ENCODE measurements around the gene OSBP2. TPM values are rescaled to one million over a fixed set of nuclear protein-coding genes. Genes with fewer than 3 reads are reported as not detected.

The OSBP2 gene
- total RNA-seq, 1 experiment from 2014 or later, result 7.1 TPM

GRCh38 chr22:30712094-30712493, 17.4 kb downstream of the OSBP2 start:
- Histone ChIP-seq H3F3A (ENCODE audit: insufficient read depth, low read depth) (peaks cover 5% of the 10 kb centered on the region; the same call in 1 of the 2 replicates), H3K4me1 (replicated peaks; ENCODE audit: insufficient read depth) (peaks cover 5% of the 10 kb centered on the region), H3K79me2 (ENCODE audit: low read depth) (no peaks in the 10 kb centered on the region), H3K36me3 (ENCODE audit: low read depth) (no peaks in the 10 kb centered on the region), H3K4me3 (no peak overlapping the region), H3K27me3 (ENCODE audit: insufficient read depth, low read depth) (no peaks in the 10 kb centered on the region), H3K9me2 (ENCODE audit: insufficient read depth) (no peaks in the 10 kb centered on the region), H3K4me2 (no peak overlapping the region), H3K9me3 (ENCODE audit: insufficient read depth, low read depth) (0 out of 2 replicates have a peak, but pooled peaks cover 3% of the 10 kb centered on the region), H4K20me1 (ENCODE audit: insufficient read depth) (no peaks in the 10 kb centered on the region), H2AFZ (no peak overlapping the region), H3K27ac (no peak overlapping the region)
- no peak for DNase-seq
- no TSS peak for BruUV-seq (replicated peaks)
- TF ChIP-seq CTCF (conservative IDR thresholded peaks at IDR 0.05), result no peak
- TF ChIP-seq EZH2 (IDR thresholded peaks at IDR 0.05; ENCODE audit: low read depth), result no peak
- intact Hi-C loops (cut with micrococcal nuclease; ENCODE audit: unreplicated experiment), result no loop called here
- CTCF ChIA-PET, result no interaction called here
- POLR2A ChIA-PET (ENCODE audit: unreplicated experiment), result interaction anchor here (0.6 kb wide), 1 partner anchor 437 kb away, joined by 9 read pairs; no protein-coding TSS in a partner anchor

- Histone ChIP-seq H3F3A (ENCODE audit: insufficient read depth, low read depth) (peaks cover 10% of the 10 kb centered on the region; the same call in 1 of the 2 replicates), H3K4me2 (no peak overlapping the region), H2AFZ (no peak overlapping the region), H3K27ac (no peak overlapping the region), H3K4me3 (no peak overlapping the region), H3K36me3 (ENCODE audit: low read depth) (no peaks in the 10 kb centered on the region), H3K79me2 (ENCODE audit: low read depth) (no peaks in the 10 kb centered on the region), H4K20me1 (ENCODE audit: insufficient read depth) (no peaks in the 10 kb centered on the region), H3K4me1 (replicated peaks; ENCODE audit: insufficient read depth) (peaks cover 15% of the 10 kb centered on the region), H3K27me3 (ENCODE audit: insufficient read depth, low read depth) (no peaks in the 10 kb centered on the region), H3K9me2 (ENCODE audit: insufficient read depth) (no peaks in the 10 kb centered on the region), H3K9me3 (ENCODE audit: insufficient read depth, low read depth) (0 out of 2 replicates have a peak, but pooled peaks cover 3% of the 10 kb centered on the region)
- DNase-seq, result no peak
- no peak for TF ChIP-seq CTCF (conservative IDR thresholded peaks at IDR 0.05)
- no peak for TF ChIP-seq EZH2 (IDR thresholded peaks at IDR 0.05; ENCODE audit: low read depth)
- BruUV-seq (replicated peaks), result no TSS peak
- POLR2A ChIA-PET (ENCODE audit: unreplicated experiment), result interaction anchor here (0.8 kb wide), 1 partner anchor 47 kb away, joined by 6 read pairs; no protein-coding TSS in a partner anchor
- CTCF ChIA-PET, result no interaction called here
- intact Hi-C loops (cut with micrococcal nuclease; ENCODE audit: unreplicated experiment), result no loop called here
Observed at GRCh38 chr22:30714062-30714461, 19.4 kb downstream of the OSBP2 start.

- peak; percentile 4 to 52 for DNase-seq
- no peaks in the 10 kb centered on the region for H3K9me2 ChIP-seq (ENCODE audit: insufficient read depth)
- peaks cover 10% of the 10 kb centered on the region; the same call in 1 of the 2 replicates for H3F3A ChIP-seq (ENCODE audit: insufficient read depth, low read depth)
- BruUV-seq (replicated peaks), result no TSS peak
- ChIA-PET POLR2A (ENCODE audit: unreplicated experiment) (no interaction called here), CTCF (interaction anchor here (0.6 kb wide), 1 partner anchor 39 kb away, joined by 9 read pairs; no protein-coding TSS in a partner anchor)
- H3K79me2 ChIP-seq (ENCODE audit: low read depth), result no peaks in the 10 kb centered on the region
- H3K36me3 ChIP-seq (ENCODE audit: low read depth), result no peaks in the 10 kb centered on the region
- H3K27me3 ChIP-seq (ENCODE audit: insufficient read depth, low read depth), result no peaks in the 10 kb centered on the region
- H3K27ac ChIP-seq, result peak overlapping the region; percentile 6; the same call in 1 of the 2 replicates
- TF ChIP-seq CTCF (conservative IDR thresholded peaks at IDR 0.05), result no peak
- H3K9me3 ChIP-seq (ENCODE audit: insufficient read depth, low read depth), result no peaks in the 10 kb centered on the region
- no peak overlapping the region for H3K4me3 ChIP-seq
- no peak overlapping the region for H2AFZ ChIP-seq
- intact Hi-C loops (cut with micrococcal nuclease; ENCODE audit: unreplicated experiment), result no loop called here
- no peaks in the 10 kb centered on the region for H4K20me1 ChIP-seq (ENCODE audit: insufficient read depth)
- 0 out of 2 replicates have a peak overlapping the region, but pooled peaks have one; percentile 3 for H3K4me2 ChIP-seq
- H3K4me1 ChIP-seq (replicated peaks; ENCODE audit: insufficient read depth), result peaks cover 15% of the 10 kb centered on the region
Observed at GRCh38 chr22:30717331-30717921, 22.8 kb downstream of the OSBP2 start.

Data from PC-9 (cell line).